Tibial nerve (tissue), 3 donors: ENCODE results near the gene FOXB2.

Experiments
- CTCF ChIP-seq, 5 experiments: fragments of 200-600 bp in 3 of 5; fragments of 450-650 bp in 2 of 5; sonication (generic) in 3 of 5; IDR thresholded peaks; one replicate each; pipeline ENCODE4 v1.5.1; 2016 to 2019; ENCODE audit warnings: antibody characterized with exemption in 5 of 5, mild to moderate bottlenecking in 3 of 5, moderate library complexity in 2 of 5
- POLR2A ChIP-seq, 2 donors: fragments of 450-650 bp; IDR thresholded peaks; one replicate each; pipeline ENCODE4 v1.6.1; 2017; ENCODE audit warnings: antibody characterized with exemption in 2 of 2, mild to moderate bottlenecking in 2 of 2, moderate library complexity in 2 of 2

DNA sequence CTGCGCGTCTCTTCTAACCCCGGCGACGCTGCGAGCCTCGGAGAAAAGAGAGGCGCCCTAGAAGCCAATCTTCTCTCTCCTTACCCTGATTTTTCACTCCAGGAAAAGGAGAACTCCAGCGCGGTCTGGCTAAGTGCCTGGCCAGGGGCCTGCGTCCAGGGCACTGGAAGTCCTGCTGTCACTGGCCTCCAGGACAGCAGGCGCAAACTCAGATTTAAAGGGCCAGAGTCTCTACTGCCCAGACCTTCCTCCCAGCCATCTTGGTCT is 553 bp upstream of the FOXB2 start:
- no peak for TF ChIP-seq CTCF (IDR thresholded peaks at IDR 0.05)
- no peak for TF ChIP-seq POLR2A (IDR thresholded peaks at IDR 0.05)
